ENCODE measurements around the gene PRADC1. TPM values are rescaled to one million over a fixed set of nuclear protein-coding genes. Genes with fewer than 3 reads are reported as not detected.

PRADC1 gene
- total and polyA plus RNA-seq, 4 experiments from 2014 or later, result 7.0 to 41.5 (median 14.0) TPM

GRCh38 chr2:73249636-73250035, 16.6 kb upstream of the PRADC1 start:
- H3K4me1 ChIP-seq (ENCODE audit: insufficient read depth, low read length), result no peaks in the 10 kb centered on the region
- no peak overlapping the region for H3K4me3 Mint-ChIP-seq
- no peak overlapping the region for H3K4me3 ChIP-seq (ENCODE audit: low read length in 2 of 2)
- CTCF ChIA-PET (ENCODE audit: partially characterized antibody), result no interaction called here
- peak overlapping the region in 2 of 7 donors; percentile 49 to 51 for H3K27ac Mint-ChIP-seq
- DNase-seq, result no peak
- peaks cover 82% of the 10 kb centered on the region for H3K36me3 ChIP-seq (ENCODE audit: insufficient read depth, low read length)
- H3K27me3 ChIP-seq (ENCODE audit: insufficient read depth, low read length), result no peaks in the 10 kb centered on the region
- no peaks in the 10 kb centered on the region for H3K9me3 Mint-ChIP-seq
- no peaks in the 10 kb centered on the region for H3K9me3 ChIP-seq (ENCODE audit: control insufficient read depth in 1 of 2, low read length in 2 of 2)
- H3K4me1 Mint-ChIP-seq, result peaks cover 0 to 6% (median 0%) of the 10 kb centered on the region in 4 donors
- H3K27ac ChIP-seq (ENCODE audit: low read depth, low read length), result no peak overlapping the region
- H3K27me3 Mint-ChIP-seq, result no peaks in the 10 kb centered on the region
- POLR2A ChIA-PET (ENCODE audit: partially characterized antibody), result no interaction called here
- H3K36me3 Mint-ChIP-seq, result peaks cover 67 to 91% of the 10 kb centered on the region in 2 donors
- intact Hi-C loops (cut with micrococcal nuclease), result no loop called here

- H3K4me3 Mint-ChIP-seq, result no peak overlapping the region
- Histone ChIP-seq H3K4me1 (ENCODE audit: insufficient read depth, low read length) (no peaks in the 10 kb centered on the region), H3K27me3 (ENCODE audit: insufficient read depth, low read length) (no peaks in the 10 kb centered on the region), H3K36me3 (ENCODE audit: insufficient read depth, low read length) (peaks cover 90% of the 10 kb centered on the region), H3K9me3 (ENCODE audit: control insufficient read depth in 1 of 2, low read length in 2 of 2) (no peaks in the 10 kb centered on the region), H3K4me3 (ENCODE audit: low read length in 2 of 2) (no peak overlapping the region), H3K27ac (ENCODE audit: low read depth, low read length) (no peak overlapping the region)
- POLR2A ChIA-PET (ENCODE audit: partially characterized antibody), result interaction anchor here (1.0 to 1.1 kb wide), 2 partner anchors 11 to 13 kb away, joined by 3 to 4 read pairs; partner anchors contain the start of gene CCT7
- H3K27ac Mint-ChIP-seq, result peak overlapping the region in 3 of 7 donors; percentile 24 to 70 (median 57)
- H3K9me3 Mint-ChIP-seq, result no peaks in the 10 kb centered on the region
- intact Hi-C loops (cut with micrococcal nuclease), result no loop called here
- H3K27me3 Mint-ChIP-seq, result no peaks in the 10 kb centered on the region
- H3K36me3 Mint-ChIP-seq, result peaks cover 58 to 87% of the 10 kb centered on the region in 2 donors
- DNase-seq, result no peak
- CTCF ChIA-PET (ENCODE audit: partially characterized antibody), result interaction anchor here (2.3 kb wide), 1 partner anchor 43 kb away, joined by 6 read pairs; no protein-coding TSS in a partner anchor
- peaks cover 0 to 6% (median 3%) of the 10 kb centered on the region in 4 donors for H3K4me1 Mint-ChIP-seq
Measured at GRCh38 chr2:73246850-73247249, 13.8 kb upstream of the PRADC1 start.

GRCh38 chr2:73244580-73244979, 11.5 kb upstream of the PRADC1 start:
- Mint-ChIP-seq H3K4me1 (peaks cover 0 to 6% (median 4%) of the 10 kb centered on the region in 4 donors), H3K27ac (peak overlapping the region in 2 of 7 donors; percentile 29 to 68), H3K36me3 (peaks cover 47 to 88% of the 10 kb centered on the region in 2 donors), H3K9me3 (no peaks in the 10 kb centered on the region), H3K27me3 (no peaks in the 10 kb centered on the region), H3K4me3 (no peak overlapping the region)
- Histone ChIP-seq H3K36me3 (ENCODE audit: insufficient read depth, low read length) (peaks cover 77% of the 10 kb centered on the region), H3K27ac (ENCODE audit: low read depth, low read length) (no peak overlapping the region), H3K4me3 (ENCODE audit: low read length in 2 of 2) (no peak overlapping the region), H3K27me3 (ENCODE audit: insufficient read depth, low read length) (no peaks in the 10 kb centered on the region), H3K9me3 (ENCODE audit: control insufficient read depth in 1 of 2, low read length in 2 of 2) (no peaks in the 10 kb centered on the region), H3K4me1 (ENCODE audit: insufficient read depth, low read length) (peaks cover under 1% of the 10 kb centered on the region)
- CTCF ChIA-PET (ENCODE audit: partially characterized antibody), result no interaction called here
- intact Hi-C loops (cut with micrococcal nuclease), result no loop called here
- DNase-seq, result no peak
- POLR2A ChIA-PET (ENCODE audit: partially characterized antibody), result interaction anchor here (3.8 kb wide), 1 partner anchor 11 kb away, joined by 20 read pairs; the partner anchor contains the start of genes CCT7 and PRADC1

- no peaks in the 10 kb centered on the region for H3K9me3 Mint-ChIP-seq
- DNase-seq, result no peak
- H3K4me3 Mint-ChIP-seq, result no peak overlapping the region
- CTCF ChIA-PET (ENCODE audit: partially characterized antibody), result no interaction called here
- Histone ChIP-seq H3K9me3 (ENCODE audit: control insufficient read depth in 1 of 2, low read length in 2 of 2) (no peaks in the 10 kb centered on the region), H3K27ac (ENCODE audit: low read depth, low read length) (no peak overlapping the region), H3K36me3 (ENCODE audit: insufficient read depth, low read length) (peaks cover 77% of the 10 kb centered on the region), H3K27me3 (ENCODE audit: insufficient read depth, low read length) (no peaks in the 10 kb centered on the region), H3K4me3 (ENCODE audit: low read length in 2 of 2) (no peak overlapping the region), H3K4me1 (ENCODE audit: insufficient read depth, low read length) (peaks cover 4% of the 10 kb centered on the region)
- POLR2A ChIA-PET (ENCODE audit: partially characterized antibody), result interaction anchor here (3.8 kb wide), 1 partner anchor 10 kb away, joined by 20 read pairs; the partner anchor contains the start of genes CCT7 and PRADC1
- intact Hi-C loops (cut with micrococcal nuclease), result no loop called here
- no peaks in the 10 kb centered on the region for H3K27me3 Mint-ChIP-seq
- H3K36me3 Mint-ChIP-seq, result peaks cover 45 to 86% of the 10 kb centered on the region in 2 donors
- peaks cover 1 to 8% (median 6%) of the 10 kb centered on the region in 4 donors for H3K4me1 Mint-ChIP-seq
- no peak overlapping the region for H3K27ac Mint-ChIP-seq
Measured at GRCh38 chr2:73243884-73244570, 11.0 kb upstream of the PRADC1 start.

GRCh38 chr2:73239776-73240175, 6.7 kb upstream of the PRADC1 start:
- no peak for DNase-seq
- intact Hi-C loops (cut with micrococcal nuclease), result loop anchor here (10.0 kb wide), 1 partner anchor 745 kb away; the partner anchor contains the start of gene TET3
- ChIA-PET CTCF (ENCODE audit: partially characterized antibody) (interaction anchor here (1.6 to 8.4 kb wide), 2 partner anchors 22 to 28 kb away, joined by 4 to 77 read pairs; partner anchors contain the start of gene SMYD5), POLR2A (ENCODE audit: partially characterized antibody) (interaction anchor here (1.4 kb wide), 1 partner anchor 33 kb away, joined by 4 read pairs; no protein-coding TSS in a partner anchor)
- Mint-ChIP-seq H3K4me3 (no peak overlapping the region), H3K27ac (peak overlapping the region in 3 of 7 donors; percentile 3 to 71 (median 70)), H3K27me3 (no peaks in the 10 kb centered on the region), H3K9me3 (no peaks in the 10 kb centered on the region), H3K4me1 (peaks cover 24 to 46% (median 34%) of the 10 kb centered on the region in 4 donors), H3K36me3 (peaks cover 15 to 65% of the 10 kb centered on the region in 2 donors)
- Histone ChIP-seq H3K36me3 (ENCODE audit: insufficient read depth, low read length) (peaks cover 39% of the 10 kb centered on the region), H3K27me3 (ENCODE audit: insufficient read depth, low read length) (no peaks in the 10 kb centered on the region), H3K27ac (ENCODE audit: low read depth, low read length) (no peak overlapping the region), H3K9me3 (ENCODE audit: control insufficient read depth in 1 of 2, low read length in 2 of 2) (no peaks in the 10 kb centered on the region), H3K4me3 (ENCODE audit: low read length in 2 of 2) (no peak overlapping the region), H3K4me1 (ENCODE audit: insufficient read depth, low read length) (peaks cover 33% of the 10 kb centered on the region)

DNA sequence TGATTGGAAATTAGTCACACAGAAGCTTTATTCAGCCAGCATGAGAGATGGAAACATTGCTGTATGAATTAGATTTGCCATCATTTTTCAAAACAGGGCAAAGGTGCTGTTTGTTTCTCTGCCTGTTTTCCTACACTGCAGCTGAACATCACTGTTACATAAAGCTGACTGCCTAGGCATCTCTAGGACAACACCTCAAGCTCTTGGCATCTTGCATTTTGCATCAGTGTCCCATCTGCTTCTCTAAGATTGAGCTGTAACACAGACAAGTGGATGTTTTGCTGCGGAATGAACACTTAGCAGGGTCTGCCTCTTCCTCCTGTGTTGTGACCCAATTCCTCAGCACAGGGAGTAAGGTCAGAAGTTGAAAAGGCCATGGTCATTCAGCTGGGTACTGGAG, 5.9 kb upstream of the PRADC1 start:
- H3K4me3 ChIP-seq (ENCODE audit: low read length in 2 of 2), result no peak overlapping the region
- no peaks in the 10 kb centered on the region for H3K27me3 ChIP-seq (ENCODE audit: insufficient read depth, low read length)
- H3K9me3 ChIP-seq (ENCODE audit: control insufficient read depth in 1 of 2, low read length in 2 of 2), result no peaks in the 10 kb centered on the region
- Mint-ChIP-seq H3K27me3 (no peaks in the 10 kb centered on the region), H3K36me3 (peaks cover 12 to 63% of the 10 kb centered on the region in 2 donors), H3K4me3 (no peak overlapping the region), H3K4me1 (peaks cover 25 to 54% (median 35%) of the 10 kb centered on the region in 4 donors), H3K27ac (peak overlapping the region in 3 of 7 donors; percentile 22 to 71 (median 53)), H3K9me3 (no peaks in the 10 kb centered on the region)
- no peak for DNase-seq
- intact Hi-C loops (cut with micrococcal nuclease), result loop anchor here (10.0 kb wide), 1 partner anchor 746 kb away; the partner anchor contains the start of gene TET3
- H3K27ac ChIP-seq (ENCODE audit: low read depth, low read length), result no peak overlapping the region
- H3K36me3 ChIP-seq (ENCODE audit: insufficient read depth, low read length), result peaks cover 31% of the 10 kb centered on the region
- ChIA-PET POLR2A (ENCODE audit: partially characterized antibody) (interaction anchor here (1.1 to 1.4 kb wide), 3 partner anchors 9 to 33 kb away, joined by 3 to 4 read pairs (median 3); no protein-coding TSS in a partner anchor), CTCF (ENCODE audit: partially characterized antibody) (interaction anchor here (1.0 to 8.4 kb wide), 4 partner anchors 18 to 61 kb away, joined by 3 to 77 read pairs (median 4); partner anchors contain the start of gene SMYD5)
- peaks cover 35% of the 10 kb centered on the region for H3K4me1 ChIP-seq (ENCODE audit: insufficient read depth, low read length)

DNA sequence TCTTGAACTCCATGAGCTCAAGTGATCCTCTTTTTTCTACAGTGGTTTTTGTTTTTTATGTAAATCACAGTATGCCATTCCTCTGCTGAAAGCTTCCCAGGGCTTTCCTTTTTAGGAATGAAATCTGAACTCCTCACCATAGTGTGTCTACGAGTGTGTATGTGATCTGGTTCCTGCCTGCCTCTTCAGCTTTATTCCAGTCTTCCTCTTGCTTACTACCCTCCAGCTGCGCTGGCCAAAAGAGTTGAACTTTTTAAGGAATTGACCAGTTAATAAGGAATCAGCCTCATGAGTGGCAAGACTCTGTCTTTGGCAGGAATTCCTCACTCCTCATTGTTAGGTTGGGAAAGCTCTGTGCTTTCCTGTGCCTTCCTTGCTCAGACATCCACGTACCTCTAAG, 5.1 kb upstream of the PRADC1 start:
- H3K27ac Mint-ChIP-seq, result peak overlapping the region in 5 of 7 donors; percentile 18 to 75 (median 59)
- peaks cover 35% of the 10 kb centered on the region for H3K4me1 ChIP-seq (ENCODE audit: insufficient read depth, low read length)
- POLR2A ChIA-PET (ENCODE audit: partially characterized antibody), result interaction anchor here (1.1 to 1.2 kb wide), 2 partner anchors 9 to 14 kb away, joined by 3 read pairs; no protein-coding TSS in a partner anchor
- H3K27me3 Mint-ChIP-seq, result no peaks in the 10 kb centered on the region
- DNase-seq, result no peak
- H3K4me3 Mint-ChIP-seq, result no peak overlapping the region
- H3K36me3 Mint-ChIP-seq, result peaks cover 11 to 63% of the 10 kb centered on the region in 2 donors
- H3K4me3 ChIP-seq (ENCODE audit: low read length in 2 of 2), result no peak overlapping the region
- intact Hi-C loops (cut with micrococcal nuclease), result loop anchor here (10.0 kb wide), 1 partner anchor 747 kb away; the partner anchor contains the start of gene TET3
- peaks cover 25% of the 10 kb centered on the region for H3K36me3 ChIP-seq (ENCODE audit: insufficient read depth, low read length)
- H3K27ac ChIP-seq (ENCODE audit: low read depth, low read length), result no peak overlapping the region
- H3K9me3 Mint-ChIP-seq, result no peaks in the 10 kb centered on the region
- H3K4me1 Mint-ChIP-seq, result peaks cover 25 to 61% (median 37%) of the 10 kb centered on the region in 4 donors
- H3K27me3 ChIP-seq (ENCODE audit: insufficient read depth, low read length), result no peaks in the 10 kb centered on the region
- CTCF ChIA-PET (ENCODE audit: partially characterized antibody), result interaction anchor here (0.9 to 8.4 kb wide), 5 partner anchors 19 to 61 kb away, joined by 3 to 77 read pairs (median 5); partner anchors contain the start of gene SMYD5
- H3K9me3 ChIP-seq (ENCODE audit: control insufficient read depth in 1 of 2, low read length in 2 of 2), result no peaks in the 10 kb centered on the region
